ENCODE results near the gene DUXA.

DNA sequence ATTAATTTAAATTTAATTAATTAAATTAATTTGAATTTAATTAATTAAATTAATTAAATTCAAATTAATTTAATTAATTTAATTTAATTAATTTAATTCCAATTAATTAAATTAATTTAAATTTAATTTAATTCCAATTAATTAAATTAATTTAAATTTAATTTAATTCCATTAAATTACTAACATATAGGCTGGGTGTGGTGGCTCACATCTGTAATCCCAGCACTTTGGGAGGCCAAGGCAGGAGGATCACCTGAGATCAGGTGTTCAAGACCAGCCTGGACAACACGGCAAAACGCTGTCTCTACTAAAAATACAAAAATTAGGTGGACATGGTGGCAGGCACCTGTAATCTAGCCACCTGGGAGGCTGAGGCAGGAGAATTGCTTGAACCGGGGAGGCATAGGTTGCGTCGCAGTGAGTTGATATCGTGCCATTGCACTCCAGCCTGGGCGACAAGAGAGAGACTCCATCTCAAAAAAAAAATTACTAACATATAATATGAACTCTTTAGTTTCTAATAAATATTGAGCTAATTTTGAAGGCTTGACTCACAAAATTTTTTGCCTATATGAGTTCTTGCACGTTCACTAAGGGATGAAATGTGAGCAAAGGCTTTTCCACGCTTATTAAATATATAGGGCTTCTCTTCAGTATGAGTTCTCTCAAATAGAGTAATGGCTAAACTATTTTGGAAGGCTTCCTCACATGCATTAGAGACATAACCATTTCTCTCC lies 56.5 kb downstream of the DUXA start:
- TF ChIP-seq CTCF (IDR thresholded peaks at IDR 0.05) (no peak), REST (IDR thresholded peaks at IDR 0.05; ENCODE audit: insufficient read depth in 1 of 2, low read depth in 2 of 2, low read length in 1 of 2) (no peak), POLR2AphosphoS5 (IDR thresholded peaks at IDR 0.05; ENCODE audit: low read depth, low read length) (no peak), SIN3A (IDR thresholded peaks at IDR 0.05; ENCODE audit: borderline replicate concordance, insufficient read depth, low read depth, low read length) (no peak)

All from Panc1 (cell line).